ENCODE measurements around the gene CCNI2.

The CCNI2 gene

GRCh38 chr5:132750471-132751230 is 3.4 kb downstream of the CCNI2 start:
- DNase-seq: no peak

- no peak for DNase-seq
Measured at GRCh38 chr5:132751444-132751843, 4.2 kb downstream of the CCNI2 start.

GRCh38 chr5:132751971-132752580 is 4.8 kb downstream of the CCNI2 start:
- no peak for DNase-seq

DNA sequence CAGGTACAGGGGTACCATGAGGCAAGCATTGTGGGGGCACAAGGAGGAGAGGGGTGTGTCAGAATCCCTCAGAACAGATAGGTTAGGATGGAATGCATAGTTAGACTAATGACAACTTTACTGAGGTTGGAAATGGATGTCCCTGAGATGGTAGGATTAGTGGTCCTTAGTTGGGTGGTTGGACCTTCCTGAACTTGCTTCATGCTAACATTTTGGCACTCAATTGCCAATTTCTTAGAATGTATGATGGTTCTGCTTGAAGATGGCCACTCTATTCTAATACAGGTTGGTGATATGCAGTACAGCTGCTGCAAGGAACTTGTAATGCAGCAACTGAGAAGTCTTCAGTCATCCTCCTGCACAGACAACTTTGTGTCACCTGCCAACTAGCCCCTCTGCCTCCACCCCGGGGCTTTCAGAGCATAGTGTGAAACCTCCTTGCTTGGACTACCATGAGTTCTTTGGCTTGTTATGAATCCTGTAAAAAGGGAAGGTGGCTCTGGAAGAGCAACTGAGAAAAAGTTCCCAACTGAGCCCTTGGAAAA is 5.4 kb downstream of the CCNI2 start:
- no peak for DNase-seq

DNA sequence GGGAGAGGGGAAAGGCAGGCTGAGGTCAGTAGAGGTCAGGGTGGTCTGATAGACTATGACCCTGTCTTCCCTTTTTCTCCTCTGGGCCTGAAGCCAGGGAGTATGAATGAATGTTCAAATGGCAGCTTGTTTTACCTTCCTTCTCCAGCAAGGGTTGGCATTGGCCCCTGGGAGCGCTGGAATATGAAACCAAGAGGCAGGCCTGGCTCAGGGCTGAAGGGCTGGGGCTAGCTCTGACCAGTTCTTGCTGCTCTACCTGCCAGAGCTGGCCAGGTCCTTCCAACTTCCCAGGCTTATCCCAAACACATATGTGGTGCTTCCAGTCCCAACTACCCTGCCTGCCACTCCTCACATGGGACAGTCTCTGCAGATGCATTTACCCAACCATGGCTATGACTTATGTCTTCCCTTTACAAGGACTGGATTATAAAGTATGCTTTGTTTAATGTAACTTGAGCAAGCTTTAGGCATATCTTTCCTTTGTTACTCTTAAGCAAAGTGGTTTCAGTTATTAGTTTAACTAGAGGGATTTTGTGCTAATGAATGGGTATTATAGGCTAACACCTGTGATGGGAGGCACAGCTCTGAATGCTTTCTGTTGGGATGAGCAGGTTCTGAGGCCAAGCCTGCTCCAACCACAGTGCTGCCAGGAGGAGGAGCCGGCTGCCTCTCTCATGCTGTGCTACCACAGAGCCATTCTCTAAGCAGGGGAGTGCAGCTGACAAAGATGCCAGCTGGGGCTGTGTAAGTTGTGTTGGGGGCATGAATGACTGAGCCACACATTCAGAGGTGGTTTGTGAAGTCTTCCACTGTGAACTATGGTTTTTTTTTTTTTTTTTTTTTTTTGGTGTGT is 6.1 kb downstream of the CCNI2 start:
- DNase-seq: no peak

DNA sequence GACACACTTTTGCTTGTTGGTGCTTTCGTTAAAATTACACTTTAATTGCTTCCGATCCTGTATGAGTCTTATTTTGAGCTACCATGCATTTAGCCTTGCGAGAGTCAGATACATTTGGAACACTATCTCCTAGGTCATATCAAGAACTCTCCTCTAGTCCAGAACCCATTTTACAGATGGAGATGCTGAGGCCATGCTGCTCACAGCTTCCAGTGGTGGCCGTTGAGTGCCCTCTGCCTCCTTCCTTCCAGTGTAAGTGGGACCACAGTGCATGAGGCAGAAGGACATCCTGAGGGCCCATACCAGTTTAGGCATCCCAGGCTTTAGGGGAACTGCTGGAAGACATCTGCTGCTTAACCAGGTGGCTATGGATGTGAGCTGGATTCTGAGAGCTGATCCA is 6.9 kb downstream of the CCNI2 start:
- DNase-seq: no peak

- peak in 1 of 2 experiments; percentile 10 for DNase-seq
Measured at GRCh38 chr5:132754947-132755346, 7.7 kb downstream of the CCNI2 start.

- DNase-seq: no peak
Measured at GRCh38 chr5:132756542-132756941, 9.3 kb downstream of the CCNI2 start.

- DNase-seq: no peak
Measured at GRCh38 chr5:132758451-132758850, 11.2 kb downstream of the CCNI2 start.

DNA sequence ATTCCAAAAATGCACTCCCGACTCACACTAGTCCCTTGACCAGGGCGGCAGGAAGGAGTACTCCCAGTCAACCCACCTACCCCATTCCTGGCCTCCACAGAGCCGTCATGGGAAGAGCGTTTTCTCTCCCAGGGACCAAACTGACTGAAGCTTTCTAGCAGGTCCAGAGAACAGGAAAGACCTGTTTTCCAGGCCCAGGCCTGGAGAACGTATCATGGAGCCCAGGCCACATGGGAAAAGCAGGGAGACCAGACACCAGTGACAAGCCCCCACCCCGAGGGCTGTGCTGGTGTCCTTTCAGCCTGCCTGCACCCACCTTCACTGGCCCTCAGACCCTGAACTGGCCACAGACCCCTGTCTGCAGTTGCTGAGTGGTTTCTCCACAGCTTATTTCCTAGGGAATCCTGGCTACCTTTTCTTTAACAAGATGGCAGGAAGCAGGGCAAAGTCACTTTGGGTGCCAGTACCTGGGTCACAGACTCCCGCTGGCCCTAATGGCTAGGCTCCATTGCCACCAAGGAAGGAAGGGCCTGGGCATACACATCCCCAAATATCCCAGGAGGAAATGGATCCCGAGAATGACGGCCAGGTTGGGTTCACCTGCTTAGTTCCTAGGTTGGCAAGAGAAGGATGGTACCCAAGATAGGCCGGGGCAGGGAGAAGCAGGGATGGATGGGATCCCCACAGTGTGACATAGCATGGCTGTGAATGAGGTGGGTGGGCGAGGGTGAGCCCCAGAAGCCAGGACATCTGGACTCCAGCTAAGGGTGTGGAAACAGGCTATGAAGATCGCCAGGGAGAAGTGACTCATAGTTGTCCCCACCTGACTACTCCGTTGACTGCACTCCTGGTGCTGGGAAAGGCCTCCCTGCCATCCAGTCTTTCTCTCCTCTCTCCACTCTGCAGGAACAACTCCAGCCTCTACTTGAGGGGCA is 12.2 kb downstream of the CCNI2 start:
- no peak for DNase-seq

DNA sequence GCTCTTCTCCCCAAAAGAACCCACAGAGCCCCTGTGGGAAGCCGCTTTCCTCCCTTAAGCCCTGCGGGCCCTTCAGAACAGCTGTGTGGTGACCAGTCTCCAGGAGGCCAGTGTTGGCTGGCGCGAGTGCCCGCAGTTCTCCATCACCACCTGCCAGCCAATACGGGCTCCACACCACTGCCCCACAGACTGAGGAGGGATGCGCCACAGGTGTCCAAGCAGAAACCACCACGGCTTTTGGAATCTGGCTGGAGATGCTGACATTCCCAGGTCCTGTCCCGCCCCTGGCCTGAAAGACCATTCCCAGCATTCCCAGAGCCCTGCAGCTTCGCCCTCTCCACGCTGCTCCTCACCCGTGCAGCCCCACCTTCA is 12.8 kb downstream of the CCNI2 start:
- no peak for DNase-seq

- no peak for DNase-seq
Measured at GRCh38 chr5:132760601-132761317, 13.5 kb downstream of the CCNI2 start.

- no peak for DNase-seq
Measured at GRCh38 chr5:132761321-132762240, 14.4 kb downstream of the CCNI2 start.

GRCh38 chr5:132762246-132763000 is 15.2 kb downstream of the CCNI2 start:
- DNase-seq: no peak

GRCh38 chr5:132763181-132764036 is 16.2 kb downstream of the CCNI2 start:
- DNase-seq: no peak

DNA sequence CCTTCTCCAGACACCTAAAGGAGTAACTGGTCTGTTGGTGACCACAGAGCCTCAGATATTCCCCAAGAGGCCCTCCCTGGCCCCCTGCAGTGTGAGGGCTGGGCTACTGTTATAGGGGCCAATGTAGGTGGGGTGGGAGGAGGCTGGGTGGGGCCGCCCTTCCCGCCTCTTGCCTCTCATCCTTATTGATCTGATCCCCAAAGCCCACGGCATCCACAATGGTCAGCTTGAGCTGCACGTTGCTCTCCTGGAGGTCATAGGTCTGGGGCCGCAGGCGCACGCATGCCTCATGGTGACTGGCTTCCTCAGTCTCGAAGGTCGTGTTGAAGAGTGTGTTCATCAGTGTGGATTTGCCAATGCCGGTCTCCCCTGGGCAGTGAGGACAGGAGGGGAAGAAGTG is 16.8 kb downstream of the CCNI2 start:
- no peak for DNase-seq

- DNase-seq: no peak
Measured at GRCh38 chr5:132764671-132765238, 17.5 kb downstream of the CCNI2 start.

DNA sequence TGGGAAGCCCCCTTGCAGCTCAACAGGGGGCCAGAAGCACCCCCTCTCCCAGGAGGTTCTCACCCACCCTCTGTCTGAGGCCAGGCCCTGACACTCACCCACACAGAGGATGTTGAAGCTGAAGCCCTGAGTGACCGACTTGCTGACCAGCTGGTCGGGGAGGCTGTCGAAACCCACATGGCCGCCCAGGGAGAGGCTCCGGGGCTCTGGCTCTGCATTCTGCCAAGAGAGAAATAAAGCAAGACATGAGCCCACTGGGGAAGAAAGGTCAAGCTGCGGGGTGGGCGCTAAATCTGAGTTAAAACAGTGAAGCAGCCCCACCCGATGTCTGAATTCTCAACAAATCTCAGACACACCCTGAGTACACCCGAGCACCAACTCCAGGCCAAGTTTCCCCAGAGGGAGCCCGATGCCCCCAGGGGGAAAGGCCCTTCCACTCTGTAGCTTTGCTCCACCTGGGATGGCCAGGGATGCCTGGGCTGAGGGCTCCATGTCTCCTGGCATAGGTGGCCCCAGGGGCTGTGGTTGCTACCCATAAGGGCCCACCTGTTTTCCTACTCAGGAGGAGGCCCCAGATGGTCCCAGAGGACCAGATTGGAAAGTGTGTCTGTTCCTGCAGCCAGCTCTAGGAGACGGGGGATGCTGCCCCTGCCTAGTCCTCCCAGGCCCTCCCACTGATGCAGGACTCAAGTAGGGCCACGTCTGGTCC is 18.2 kb downstream of the CCNI2 start:
- no peak for DNase-seq
